Loucy (cell line): ENCODE results near the gene SPRED2.
"Not testable (repeated sequence)": the region's sequence is repeated elsewhere in the genome, so short reads cannot be mapped to it uniquely, and the experiment has no call there.

Source experiments
- H2AFZ ChIP-seq: fragments of 200-600 bp; sonication (generic); 2 replicates; pipeline ENCODE4 v1.6.0; 2016; ENCODE audit warnings: antibody characterized with exemption, mild to moderate bottlenecking, low read length, moderate library complexity
- H3F3A ChIP-seq: fragments of 200-600 bp; 2 replicates; pipeline ENCODE4 v1.6.0; 2016; ENCODE audit warnings: antibody characterized with exemption, low read depth, mild to moderate bottlenecking
- H3K27me3 ChIP-seq: fragments of 200-600 bp; sonication (generic); 2 replicates; pipeline ENCODE4 v1.6.1; 2014; ENCODE audit warnings: low read length, mild to moderate bottlenecking; ENCODE audit not compliant: insufficient read depth, poor library complexity, severe bottlenecking
- H3K36me3 ChIP-seq: fragments of 200-600 bp; sonication (generic); 2 replicates; pipeline ENCODE4 v1.6.1; 2016; ENCODE audit warnings: low read length; ENCODE audit not compliant: insufficient read depth
- H3K4me1 ChIP-seq: fragments of 200-600 bp; sonication (generic); 2 replicates; pipeline ENCODE4 v1.5.1; 2014; ENCODE audit warnings: low read length, mild to moderate bottlenecking; ENCODE audit not compliant: insufficient read depth, poor library complexity, severe bottlenecking
- H3K4me2 ChIP-seq: fragments of 200-600 bp; sonication (generic); 2 replicates; pipeline ENCODE4 v1.6.0; 2014; ENCODE audit warnings: antibody characterized with exemption, low read length, low read depth, mild to moderate bottlenecking; ENCODE audit not compliant: poor library complexity, severe bottlenecking
- H3K4me3 ChIP-seq: fragments of 200-600 bp; sonication (generic); 2 replicates; pipeline ENCODE4 v1.5.1; 2014; ENCODE audit warnings: low read length, mild to moderate bottlenecking, mixed read lengths; ENCODE audit not compliant: poor library complexity, severe bottlenecking
- H3K79me2 ChIP-seq: fragments of 200-600 bp; sonication (generic); 2 replicates; pipeline ENCODE4 v1.6.1; 2014; ENCODE audit warnings: low read length; ENCODE audit not compliant: insufficient read depth
- H3K9ac ChIP-seq: fragments of 200-600 bp; sonication (generic); 2 replicates; pipeline ENCODE4 v1.6.0; 2014; ENCODE audit warnings: mild to moderate bottlenecking, low read depth, low read length, moderate library complexity; ENCODE audit not compliant: poor library complexity, severe bottlenecking
- H3K9me2 ChIP-seq: fragments of 200-600 bp; sonication (generic); replicated peaks from 2 replicates; pipeline ENCODE4 v1.6.1; 2016; ENCODE audit warnings: low read depth, low read length, mixed read lengths
- H3K9me3 ChIP-seq: fragments of 200-600 bp; sonication (generic); 2 replicates; pipeline ENCODE4 v1.6.1; 2014; ENCODE audit warnings: mild to moderate bottlenecking, antibody characterized with exemption, low read length, low read depth; ENCODE audit not compliant: insufficient read depth
- H4K20me1 ChIP-seq: fragments of 200-600 bp; sonication (generic); 2 replicates; pipeline ENCODE4 v1.6.0; 2014; ENCODE audit warnings: antibody characterized with exemption, low read length, mild to moderate bottlenecking; ENCODE audit not compliant: insufficient read depth, poor library complexity, severe bottlenecking
- CTCF ChIP-seq: fragments of 200-600 bp; sonication (generic); conservative IDR thresholded peaks from 2 replicates; pipeline ENCODE4 v1.5.1; 2014; ENCODE audit warnings: mild to moderate bottlenecking, antibody characterized with exemption, low read length
- EZH2phosphoT487 ChIP-seq: fragments of 200-600 bp; IDR thresholded peaks from 2 replicates; pipeline ENCODE4 v1.6.1; 2018; ENCODE audit warnings: antibody characterized with exemption, mild to moderate bottlenecking, moderate library complexity, borderline replicate concordance

SPRED2 gene

GRCh38 chr2:65317841-65318240, 114.6 kb downstream of the SPRED2 start:
- Histone ChIP-seq H3K36me3 (peaks cover 17% of the 10 kb centered on the region; the same call in 1 of the 2 replicates), H3K9ac (no peak overlapping the region), H4K20me1 (no peaks in the 10 kb centered on the region), H3K27me3 (no peaks in the 10 kb centered on the region), H2AFZ (no peak overlapping the region), H3K79me2 (no peaks in the 10 kb centered on the region), H3K4me1 (peaks cover 4% of the 10 kb centered on the region), H3K4me2 (no peak overlapping the region), H3F3A (no peaks in the 10 kb centered on the region), H3K9me3 (no peaks in the 10 kb centered on the region), H3K9me2 (no peaks in the 10 kb centered on the region), H3K4me3 (no peak overlapping the region)
- no peak for TF ChIP-seq EZH2phosphoT487
- TF ChIP-seq CTCF, result no peak

GRCh38 chr2:65317351-65317750, 115.0 kb downstream of the SPRED2 start:
- H3K4me3 ChIP-seq, H3K4me2 ChIP-seq, H2AFZ ChIP-seq, H3K9me2 ChIP-seq, H3K4me1 ChIP-seq, H3K9ac ChIP-seq, H3K27me3 ChIP-seq, H3K79me2 ChIP-seq, H4K20me1 ChIP-seq, H3K9me3 ChIP-seq, H3F3A ChIP-seq: not testable (repeated sequence)
- H3K36me3 ChIP-seq, result peaks cover 20% of the 10 kb centered on the region; the same call in 1 of the 2 replicates

GRCh38 chr2:65316072-65316471, 116.3 kb downstream of the SPRED2 start:
- Histone ChIP-seq H3K36me3 (peaks cover 20% of the 10 kb centered on the region; the same call in 1 of the 2 replicates), H3K4me1 (peaks cover 4% of the 10 kb centered on the region)
- TF ChIP-seq CTCF (no peak), EZH2phosphoT487 (no peak)

GRCh38 chr2:65314801-65315441, 117.5 kb downstream of the SPRED2 start:
- Histone ChIP-seq H3K4me2 (no peak overlapping the region), H3K36me3 (peaks cover 20% of the 10 kb centered on the region; the same call in 1 of the 2 replicates), H3K9me3 (no peaks in the 10 kb centered on the region), H3K79me2 (no peaks in the 10 kb centered on the region), H2AFZ (no peak overlapping the region), H3K4me1 (peaks cover 4% of the 10 kb centered on the region), H3K9me2 (no peaks in the 10 kb centered on the region), H4K20me1 (no peaks in the 10 kb centered on the region), H3K9ac (no peak overlapping the region), H3K27me3 (no peaks in the 10 kb centered on the region), H3K4me3 (no peak overlapping the region), H3F3A (no peaks in the 10 kb centered on the region)
- no peak for TF ChIP-seq EZH2phosphoT487
- TF ChIP-seq CTCF, result no peak

More at GRCh38 chr2:65316072-65316471, 116.3 kb downstream of the SPRED2 start:
- Histone ChIP-seq H3K27me3 (no peaks in the 10 kb centered on the region), H4K20me1 (no peaks in the 10 kb centered on the region), H3F3A (no peaks in the 10 kb centered on the region), H3K9me3 (no peaks in the 10 kb centered on the region), H3K4me2 (no peak overlapping the region), H3K9me2 (no peaks in the 10 kb centered on the region), H3K4me3 (no peak overlapping the region), H3K79me2 (no peaks in the 10 kb centered on the region), H3K9ac (no peak overlapping the region), H2AFZ (no peak overlapping the region)
